NCI-H345 treated with DMSO at 0.1 percent for 48 hours (cell line): ENCODE measurements around the gene FBXO9.
A peak's percentile ranks its signal among the peaks of the same experiment; 100 is the strongest.
"Not testable (repeated sequence)": the region's sequence is repeated elsewhere in the genome, so short reads cannot be mapped to it uniquely, and the experiment has no call there.

Experiments used
- DNase-seq: peaks from one replicate; lab custom pipeline; 2025; ENCODE audit not compliant: unreplicated experiment; lab: John Stamatoyannopoulos, UW

FBXO9 gene

GRCh38 chr6:53045891-53046673, 19.1 kb upstream of the FBXO9 start:
- DNase-seq = no peak

- no peak for DNase-seq
Measured at GRCh38 chr6:53048431-53049195, 16.6 kb upstream of the FBXO9 start.

- DNase-seq = no peak
Measured at GRCh38 chr6:53049415-53049814, 15.8 kb upstream of the FBXO9 start.

GRCh38 chr6:53052152-53052551, 13.1 kb upstream of the FBXO9 start:
- not testable (repeated sequence) for DNase-seq

- no peak for DNase-seq
Measured at GRCh38 chr6:53054532-53054931, 10.7 kb upstream of the FBXO9 start.

- no peak for DNase-seq
Measured at GRCh38 chr6:53055873-53056272, 9.3 kb upstream of the FBXO9 start.

- no peak for DNase-seq
Measured at GRCh38 chr6:53056273-53056672, 8.9 kb upstream of the FBXO9 start.

GRCh38 chr6:53058388-53059195, 6.6 kb upstream of the FBXO9 start:
- no peak for DNase-seq

- no peak for DNase-seq
Measured at GRCh38 chr6:53059648-53060589, 5.3 kb upstream of the FBXO9 start.

GRCh38 chr6:53062169-53062539, 3.0 kb upstream of the FBXO9 start:
- DNase-seq = no peak

GRCh38 chr6:53064255-53064654, 949 bp upstream of the FBXO9 start:
- DNase-seq = not testable (repeated sequence)

- DNase-seq = peak; percentile 94
Measured at GRCh38 chr6:53064726-53065265, 408 bp upstream of the FBXO9 start.

- DNase-seq = no peak
Measured at GRCh38 chr6:53066077-53066417, 843 bp downstream of the FBXO9 start.

- DNase-seq = no peak
Measured at GRCh38 chr6:53066874-53067706, 1.9 kb downstream of the FBXO9 start.

GRCh38 chr6:53067849-53068361, 2.7 kb downstream of the FBXO9 start:
- DNase-seq = no peak

- DNase-seq = no peak
Measured at GRCh38 chr6:53069427-53069826, 4.2 kb downstream of the FBXO9 start.

- DNase-seq = no peak
Measured at GRCh38 chr6:53070806-53071205, 5.6 kb downstream of the FBXO9 start.

GRCh38 chr6:53074347-53074746, 9.1 kb downstream of the FBXO9 start:
- DNase-seq = no peak

GRCh38 chr6:53080813-53081212, 15.6 kb downstream of the FBXO9 start:
- DNase-seq = no peak
